Body of pancreas (tissue), 4 donors: ENCODE measurements around the gene HSPA4L.

Experiments used
- CTCF ChIP-seq, 7 experiments: fragments of 450-650 bp in 4 of 7; fragments of 200-600 bp in 3 of 7; sonication (generic) in 3 of 7; IDR thresholded peaks; one replicate each; pipeline ENCODE4 v1.5.1; 2016 to 2019; ENCODE audit warnings: antibody characterized with exemption in 7 of 7
- POLR2A ChIP-seq, 3 donors: fragments of 450-650 bp; IDR thresholded peaks; one replicate each; pipeline ENCODE4 v1.6.1; 2016; ENCODE audit warnings: antibody characterized with exemption in 3 of 3, mild to moderate bottlenecking in 2 of 3

GRCh38 chr4:127748957-127749356 is 33.2 kb upstream of the HSPA4L start:
- TF ChIP-seq POLR2A (IDR thresholded peaks at IDR 0.05) (no peak), CTCF (IDR thresholded peaks at IDR 0.05) (no peak)
